Measurements from ENCODE around the gene LRFN5. TPM values are rescaled to one million over a fixed set of nuclear protein-coding genes. Genes with fewer than 3 reads are reported as not detected.

Gene LRFN5
- total RNA-seq, 3 donors from 2014 or later: 1.4 to 5.2 (median 3.2) TPM

- no peaks in the 10 kb centered on the region for H3K4me1 ChIP-seq
- H3K9me3 ChIP-seq: no peaks in the 10 kb centered on the region
- H3K36me3 ChIP-seq: no peaks in the 10 kb centered on the region
Measured at GRCh38 chr14:41782511-41782910, 175.8 kb downstream of the LRFN5 start.

GRCh38 chr14:41783403-41783802, 176.7 kb downstream of the LRFN5 start:
- H3K27ac ChIP-seq: no peak overlapping the region
- TF ChIP-seq CTCF (IDR thresholded peaks at IDR 0.05): no peak
- no peak for TF ChIP-seq POLR2A (IDR thresholded peaks at IDR 0.05)
- TF ChIP-seq POLR2AphosphoS5 (IDR thresholded peaks at IDR 0.05): no peak
- H3K27me3 ChIP-seq: no peaks in the 10 kb centered on the region
- no peaks in the 10 kb centered on the region for H3K4me1 ChIP-seq
- intact Hi-C loops (cut with DNase I; ENCODE audit: low total_unique reads): no loop called here
- H3K36me3 ChIP-seq: no peaks in the 10 kb centered on the region
- no peak overlapping the region for H3K4me3 ChIP-seq
- no peak for DNase-seq (ENCODE audit: low spot score in 2 of 2)
- no peaks in the 10 kb centered on the region for H3K9me3 ChIP-seq

More at GRCh38 chr14:41782511-41782910, 175.8 kb downstream of the LRFN5 start:
- DNase-seq (ENCODE audit: low spot score in 2 of 2): no peak
- H3K4me3 ChIP-seq: no peak overlapping the region
- H3K27me3 ChIP-seq: no peaks in the 10 kb centered on the region
- no peak for TF ChIP-seq POLR2AphosphoS5 (IDR thresholded peaks at IDR 0.05)
- no peak for TF ChIP-seq CTCF (IDR thresholded peaks at IDR 0.05)
- TF ChIP-seq POLR2A (IDR thresholded peaks at IDR 0.05): no peak
- intact Hi-C loops (cut with DNase I; ENCODE audit: low total_unique reads): no loop called here
- H3K27ac ChIP-seq: no peak overlapping the region

GRCh38 chr14:41785696-41786095, 179.0 kb downstream of the LRFN5 start:
- no peak for TF ChIP-seq CTCF (IDR thresholded peaks at IDR 0.05)
- no peak for TF ChIP-seq POLR2A (IDR thresholded peaks at IDR 0.05)
- TF ChIP-seq POLR2AphosphoS5 (IDR thresholded peaks at IDR 0.05): no peak
- H3K4me3 ChIP-seq: no peak overlapping the region
- H3K27me3 ChIP-seq: no peaks in the 10 kb centered on the region
- no peaks in the 10 kb centered on the region for H3K36me3 ChIP-seq
- intact Hi-C loops (cut with DNase I; ENCODE audit: low total_unique reads): no loop called here
- no peak for DNase-seq (ENCODE audit: low spot score in 2 of 2)
- H3K4me1 ChIP-seq: no peaks in the 10 kb centered on the region
- no peaks in the 10 kb centered on the region for H3K9me3 ChIP-seq
- H3K27ac ChIP-seq: no peak overlapping the region

- no peaks in the 10 kb centered on the region for H3K4me1 ChIP-seq
- intact Hi-C loops (cut with DNase I; ENCODE audit: low total_unique reads): no loop called here
- DNase-seq (ENCODE audit: low spot score in 2 of 2): no peak
- H3K4me3 ChIP-seq: no peak overlapping the region
- H3K27me3 ChIP-seq: no peaks in the 10 kb centered on the region
- H3K9me3 ChIP-seq: no peaks in the 10 kb centered on the region
- no peaks in the 10 kb centered on the region for H3K36me3 ChIP-seq
- no peak for TF ChIP-seq POLR2A (IDR thresholded peaks at IDR 0.05)
- TF ChIP-seq POLR2AphosphoS5 (IDR thresholded peaks at IDR 0.05): no peak
- TF ChIP-seq CTCF (IDR thresholded peaks at IDR 0.05): no peak
- no peak overlapping the region for H3K27ac ChIP-seq
Measured at GRCh38 chr14:41799817-41800216, 193.1 kb downstream of the LRFN5 start.

- Histone ChIP-seq H3K9me3 (no peaks in the 10 kb centered on the region), H3K4me3 (no peak overlapping the region), H3K36me3 (no peaks in the 10 kb centered on the region), H3K27ac (no peak overlapping the region), H3K27me3 (no peaks in the 10 kb centered on the region), H3K4me1 (no peaks in the 10 kb centered on the region)
- no peak for TF ChIP-seq POLR2AphosphoS5 (IDR thresholded peaks at IDR 0.05)
- TF ChIP-seq CTCF (IDR thresholded peaks at IDR 0.05): no peak
- no peak for TF ChIP-seq POLR2A (IDR thresholded peaks at IDR 0.05)
- intact Hi-C loops (cut with DNase I; ENCODE audit: low total_unique reads): no loop called here
- no peak for DNase-seq (ENCODE audit: low spot score in 2 of 2)
Measured at GRCh38 chr14:41805633-41806032, 199.0 kb downstream of the LRFN5 start.
